GM12891 (cell line): ENCODE data around the gene TCHP.

Experiments
- DNase-seq: peaks from one replicate; pipeline ENCODE4 v3.0.0; 2011; ENCODE audit warnings: low spot score; ENCODE audit not compliant: insufficient read length
- FAIRE-seq: peaks from 2 replicates; lab custom pipeline; 2011; peaks lifted over from hg19 to GRCh38; lab: Jason Lieb, UNC
- PAX5 ChIP-seq: IDR thresholded peaks from 2 replicates; pipeline ENCODE4 v1.6.1; 2011; ENCODE audit warnings: low read length, moderate library complexity, mild to moderate bottlenecking; ENCODE audit not compliant: insufficient read depth, severe bottlenecking
- POLR2A ChIP-seq: IDR thresholded peaks from 2 replicates; pipeline ENCODE4 v1.6.1; 2011; ENCODE audit warnings: low read depth, low read length, control low read depth
- POLR2AphosphoS5 ChIP-seq: IDR thresholded peaks from 2 replicates; pipeline ENCODE4 v1.6.1; 2011; ENCODE audit warnings: low read depth, low read length, control low read depth
- POU2F2 ChIP-seq: IDR thresholded peaks from 2 replicates; pipeline ENCODE4 v1.6.1; 2011; ENCODE audit warnings: low read depth, mild to moderate bottlenecking, control low read depth, low read length, moderate library complexity
- SPI1 ChIP-seq: IDR thresholded peaks from 2 replicates; pipeline ENCODE4 v1.6.1; 2011; ENCODE audit warnings: low read depth, low read length, control low read depth
- TAF1 ChIP-seq: IDR thresholded peaks from 2 replicates; pipeline ENCODE4 v1.6.1; 2011; ENCODE audit warnings: low read depth, low read length, control low read depth

Gene TCHP

GRCh38 chr12:109910254-109910968 is 10.3 kb downstream of the TCHP start:
- FAIRE-seq (no peak), DNase-seq (no peak)
- TF ChIP-seq POLR2AphosphoS5 = no peak

- TF ChIP-seq SPI1 (no peak), POLR2AphosphoS5 (no peak), TAF1 (no peak), PAX5 (no peak), POU2F2 (no peak), POLR2A (no peak)
- no peak for FAIRE-seq
- peak; percentile 50 for DNase-seq
Measured at GRCh38 chr12:109910969-109911348, 10.9 kb downstream of the TCHP start.

GRCh38 chr12:109912855-109913321 is 12.8 kb downstream of the TCHP start:
- no peak for FAIRE-seq
- no peak for TF ChIP-seq PAX5
- no peak for TF ChIP-seq TAF1
- TF ChIP-seq POU2F2 = no peak
- no peak for TF ChIP-seq SPI1
- TF ChIP-seq POLR2A = no peak
- no peak for TF ChIP-seq POLR2AphosphoS5

GRCh38 chr12:109914461-109914860 is 14.4 kb downstream of the TCHP start:
- FAIRE-seq (no peak), DNase-seq (no peak)
- no peak for TF ChIP-seq SPI1
- TF ChIP-seq TAF1 = no peak
- TF ChIP-seq PAX5 = no peak
- no peak for TF ChIP-seq POLR2AphosphoS5
- no peak for TF ChIP-seq POU2F2
- no peak for TF ChIP-seq POLR2A

More at GRCh38 chr12:109912855-109913321, 12.8 kb downstream of the TCHP start:
- DNase-seq = no peak

- DNase-seq (no peak), FAIRE-seq (no peak)
- TF ChIP-seq SPI1 (no peak), POLR2A (no peak), POU2F2 (no peak), TAF1 (no peak), POLR2AphosphoS5 (no peak), PAX5 (no peak)
Measured at GRCh38 chr12:109915171-109916040, 15.3 kb downstream of the TCHP start.

- TF ChIP-seq POU2F2 (no peak), POLR2AphosphoS5 (no peak), SPI1 (no peak), PAX5 (no peak), TAF1 (no peak), POLR2A (no peak)
- DNase-seq (no peak), FAIRE-seq (no peak)
Measured at GRCh38 chr12:109916045-109916444, 16.0 kb downstream of the TCHP start.

GRCh38 chr12:109919456-109919855 is 19.4 kb downstream of the TCHP start:
- no peak for TF ChIP-seq PAX5
- TF ChIP-seq POU2F2 = no peak
- TF ChIP-seq SPI1 = no peak
- TF ChIP-seq POLR2A = no peak
- no peak for TF ChIP-seq POLR2AphosphoS5
- TF ChIP-seq TAF1 = no peak
- no peak for FAIRE-seq
- DNase-seq = no peak

GRCh38 chr12:109920261-109920780 is 20.2 kb downstream of the TCHP start:
- FAIRE-seq (no peak), DNase-seq (no peak)
- TF ChIP-seq PAX5 = no peak
- TF ChIP-seq SPI1 = no peak
- no peak for TF ChIP-seq POU2F2
- TF ChIP-seq POLR2A = no peak
- no peak for TF ChIP-seq TAF1
- no peak for TF ChIP-seq POLR2AphosphoS5

- DNase-seq (no peak), FAIRE-seq (no peak)
- TF ChIP-seq SPI1 (no peak), POU2F2 (no peak), PAX5 (no peak), POLR2A (no peak), POLR2AphosphoS5 (no peak), TAF1 (no peak)
Measured at GRCh38 chr12:109921982-109922381, 21.9 kb downstream of the TCHP start.

- TF ChIP-seq POLR2AphosphoS5 (no peak), TAF1 (no peak), PAX5 (no peak), SPI1 (no peak), POU2F2 (no peak), POLR2A (no peak)
- FAIRE-seq (no peak), DNase-seq (no peak)
Measured at GRCh38 chr12:109923038-109923437, 23.0 kb downstream of the TCHP start.
